Naive thymus-derived CD8-positive, alpha-beta T cell (primary cell): Measurements from ENCODE around the gene CFAP74. TPM values are rescaled to one million over a fixed set of nuclear protein-coding genes. Genes with fewer than 3 reads are reported as not detected.

Experiments used
- ATAC-seq, 2 donors: fragments of 150-1000 bp; cut with Tn5 transposase in 1 of 2; sonication (Bioruptor Pico), chemical (Tn5 transposase) in 1 of 2; 1 replicate in 1 of 2; 2 replicates in 1 of 2; pipeline ENCODE4 v1.10.0; 2021; ENCODE audit warnings: mild to moderate bottlenecking in 2 of 2, moderate library complexity in 2 of 2
- POLR2A ChIA-PET: fragments of 350-600 bp; sonication (Branson Sonifier 250); formaldehyde crosslinking; loops from one replicate; lab custom pipeline; 2021; ENCODE audit warnings: antibody characterized with exemption; lab: Charles Lee
- DNase-seq, 10 donors: peaks; one replicate each; pipeline versions ENCODE4 v3.0.0 to v3.0.0-alpha.2; 2020 to 2022
- H3K27ac Mint-ChIP-seq, 10 donors: one replicate each; pipeline ENCODE4 v1.8.0; 2020 to 2022; ENCODE audit warnings: mild to moderate bottlenecking in 10 of 10, mixed read lengths in 10 of 10, moderate library complexity in 4 of 10, inconsistent platforms in 1 of 10
- H3K27me3 Mint-ChIP-seq, 5 donors: one replicate each; pipeline ENCODE4 v1.8.0; 2021 to 2022; ENCODE audit warnings: mixed read lengths in 5 of 5
- H3K36me3 Mint-ChIP-seq, 3 donors: one replicate each; pipeline ENCODE4 v1.8.0; 2020 to 2022; ENCODE audit warnings: mixed read lengths in 3 of 3, mild to moderate bottlenecking in 2 of 3, inconsistent platforms in 1 of 3
- H3K4me1 Mint-ChIP-seq, 4 donors: one replicate each; pipeline ENCODE4 v1.8.0; 2021 to 2022; ENCODE audit warnings: mixed read lengths in 4 of 4
- H3K4me3 Mint-ChIP-seq, 10 donors: one replicate each; pipeline ENCODE4 v1.8.0; 2020 to 2022; ENCODE audit warnings: mild to moderate bottlenecking in 10 of 10, mixed read lengths in 10 of 10, moderate library complexity in 6 of 10, inconsistent platforms in 1 of 10
- H3K9me3 Mint-ChIP-seq, 9 donors: one replicate each; pipeline ENCODE4 v1.8.0; 2020 to 2022; ENCODE audit warnings: mixed read lengths in 9 of 9, mild to moderate bottlenecking in 3 of 9, inconsistent platforms in 1 of 9, moderate library complexity in 1 of 9
- polyA plus RNA-seq, 3 donors: library from polyadenylated mRNA; unstranded; fragments of 300-500 nt; fragmentation: Illumina TruSeq; gene quantifications; one replicate each; pipeline ENCODE4 v1.2.3, GENCODE V29; 2021
- total RNA-seq, 8 experiments: library from RNA in 2 of 8; stranded (reverse) in 2 of 8; gene quantifications; one replicate each; pipeline ENCODE4 v1.2.3 and lab custom pipeline; 2021 to 2026

The CFAP74 gene
- total and polyA plus RNA-seq, 5 experiments from 2014 or later: not detected

GRCh38 chr1:1966071-1966740 lies 37.4 kb downstream of the CFAP74 start:
- H3K4me3 Mint-ChIP-seq: no peak overlapping the region
- no peaks in the 10 kb centered on the region for H3K9me3 Mint-ChIP-seq
- DNase-seq (no peak), ATAC-seq (no peak)
- H3K36me3 Mint-ChIP-seq: no peaks in the 10 kb centered on the region
- H3K27me3 Mint-ChIP-seq: peaks cover 2 to 29% (median 8%) of the 10 kb centered on the region in 5 donors
- no peaks in the 10 kb centered on the region for H3K4me1 Mint-ChIP-seq
- POLR2A ChIA-PET: no interaction called here
- no peak overlapping the region for H3K27ac Mint-ChIP-seq

GRCh38 chr1:1965546-1965945 lies 38.0 kb downstream of the CFAP74 start:
- H3K4me3 Mint-ChIP-seq: no peak overlapping the region
- POLR2A ChIA-PET: no interaction called here
- peaks cover 7 to 35% (median 15%) of the 10 kb centered on the region in 5 donors for H3K27me3 Mint-ChIP-seq
- no peaks in the 10 kb centered on the region for H3K4me1 Mint-ChIP-seq
- DNase-seq (no peak), ATAC-seq (no peak)
- H3K9me3 Mint-ChIP-seq: no peaks in the 10 kb centered on the region
- H3K36me3 Mint-ChIP-seq: no peaks in the 10 kb centered on the region
- H3K27ac Mint-ChIP-seq: no peak overlapping the region

- no peak for ATAC-seq
- DNase-seq: no peak
- Mint-ChIP-seq H3K27me3 (peaks cover 7 to 40% (median 16%) of the 10 kb centered on the region in 5 donors), H3K9me3 (no peaks in the 10 kb centered on the region), H3K27ac (no peak overlapping the region), H3K36me3 (no peaks in the 10 kb centered on the region), H3K4me1 (no peaks in the 10 kb centered on the region), H3K4me3 (no peak overlapping the region)
- POLR2A ChIA-PET: no interaction called here
Observed at GRCh38 chr1:1964811-1965210, 38.8 kb downstream of the CFAP74 start.

DNA sequence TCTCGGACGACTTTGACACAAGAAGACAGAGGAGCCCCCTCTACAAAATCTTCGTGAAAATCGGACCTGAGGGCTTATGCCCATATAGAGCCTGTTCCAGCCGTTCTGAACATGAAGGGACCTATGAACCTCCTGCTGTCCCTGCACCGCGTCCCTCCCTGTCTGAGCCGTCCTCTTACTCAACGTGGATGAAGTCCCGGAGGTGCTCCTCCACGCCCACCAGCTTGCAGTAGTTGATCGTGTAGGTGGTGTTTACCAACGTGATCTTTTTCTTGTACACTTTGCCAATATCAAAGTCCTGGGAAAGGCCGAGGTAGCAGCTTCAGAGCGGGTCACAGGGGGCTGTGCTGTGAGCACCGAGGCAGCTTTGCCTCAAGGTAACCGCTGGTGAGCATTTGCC lies 40.0 kb downstream of the CFAP74 start:
- POLR2A ChIA-PET: no interaction called here
- H3K4me3 Mint-ChIP-seq: no peak overlapping the region
- no peaks in the 10 kb centered on the region for H3K9me3 Mint-ChIP-seq
- DNase-seq: no peak
- no peak overlapping the region for H3K27ac Mint-ChIP-seq
- H3K4me1 Mint-ChIP-seq: peaks cover 0 to 2% (median 0%) of the 10 kb centered on the region in 4 donors
- no peaks in the 10 kb centered on the region for H3K36me3 Mint-ChIP-seq
- H3K27me3 Mint-ChIP-seq: peaks cover 7 to 52% (median 16%) of the 10 kb centered on the region in 5 donors
- no peak for ATAC-seq

DNA sequence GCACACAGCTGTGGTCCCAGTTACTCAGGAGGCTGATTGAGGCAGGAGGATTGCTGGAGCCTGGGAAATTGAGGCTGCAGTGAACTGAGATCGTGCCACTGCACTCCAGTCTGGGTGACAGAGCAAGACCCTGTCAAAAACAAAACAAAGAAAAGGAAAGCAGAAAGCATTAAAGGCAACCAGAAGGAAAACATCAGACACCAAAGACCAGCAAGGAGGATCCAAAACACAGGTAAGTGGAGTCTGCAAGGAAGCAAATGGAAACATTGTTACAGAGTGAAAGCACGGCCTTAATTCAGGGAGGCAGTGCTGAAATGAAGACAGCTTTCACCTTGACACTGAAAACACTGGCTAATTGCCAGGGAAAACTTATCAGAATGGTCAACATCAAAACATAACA lies 40.8 kb downstream of the CFAP74 start:
- no peak overlapping the region for H3K4me3 Mint-ChIP-seq
- peak overlapping the region in 2 of 10 donors; percentile 44 to 57 for H3K27ac Mint-ChIP-seq
- peaks cover 0 to 2% (median 0%) of the 10 kb centered on the region in 4 donors for H3K4me1 Mint-ChIP-seq
- POLR2A ChIA-PET: interaction anchor here (0.6 kb wide), 1 partner anchor 87 kb away, joined by 4 read pairs; no protein-coding TSS in a partner anchor
- H3K27me3 Mint-ChIP-seq: peaks cover 11 to 58% (median 19%) of the 10 kb centered on the region in 5 donors
- no peak for DNase-seq
- no peak for ATAC-seq
- no peaks in the 10 kb centered on the region for H3K36me3 Mint-ChIP-seq
- peaks cover 0 to 2% (median 0%) of the 10 kb centered on the region in 9 donors for H3K9me3 Mint-ChIP-seq

DNA sequence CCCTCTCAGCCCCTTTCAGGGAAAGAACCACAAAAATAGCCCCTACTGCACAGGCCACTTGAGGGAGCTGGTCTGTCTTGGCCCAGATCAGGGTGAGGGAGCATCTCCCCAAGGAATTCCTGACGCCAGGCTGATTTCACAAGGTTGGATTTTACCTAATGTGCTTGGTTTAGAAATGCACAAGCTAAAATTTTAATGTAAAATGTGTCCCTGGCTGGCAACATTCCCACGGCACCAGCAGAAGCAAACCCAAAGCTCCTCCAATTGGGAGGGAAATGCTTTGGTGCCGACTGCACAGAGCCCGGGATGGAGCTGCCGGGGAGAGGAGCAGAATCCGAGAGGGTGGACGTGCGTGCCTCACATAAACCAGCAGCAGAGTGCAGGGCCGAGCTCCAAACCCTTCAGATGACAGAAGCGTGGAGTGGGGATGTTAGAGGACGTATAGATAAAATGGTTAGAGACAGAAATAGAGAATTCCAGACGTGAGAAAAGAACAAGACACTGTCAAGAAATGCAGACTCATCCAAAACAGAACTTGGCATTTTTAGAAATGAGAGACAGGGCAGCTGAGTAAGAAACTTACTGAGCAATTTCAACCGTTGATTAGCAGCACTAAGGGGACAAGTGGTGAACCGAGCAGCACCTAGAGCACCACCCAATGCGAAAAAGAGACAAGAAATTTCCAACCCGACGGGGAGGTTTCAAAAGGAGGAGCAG lies 42.9 kb downstream of the CFAP74 start:
- H3K4me3 Mint-ChIP-seq: no peak overlapping the region
- peaks cover 0 to 2% (median 0%) of the 10 kb centered on the region in 4 donors for H3K4me1 Mint-ChIP-seq
- peaks cover 0 to 2% (median 0%) of the 10 kb centered on the region in 9 donors for H3K9me3 Mint-ChIP-seq
- DNase-seq: no peak
- POLR2A ChIA-PET: no interaction called here
- H3K27ac Mint-ChIP-seq: peak overlapping the region in 1 of 10 donors; percentile 38
- ATAC-seq: no peak
- H3K27me3 Mint-ChIP-seq: peaks cover 10 to 53% (median 19%) of the 10 kb centered on the region in 5 donors
- H3K36me3 Mint-ChIP-seq: no peaks in the 10 kb centered on the region

GRCh38 chr1:1959840-1960479 lies 43.6 kb downstream of the CFAP74 start:
- no peak overlapping the region for H3K4me3 Mint-ChIP-seq
- peaks cover 10 to 53% (median 19%) of the 10 kb centered on the region in 5 donors for H3K27me3 Mint-ChIP-seq
- ATAC-seq: peak; percentile 62 to 68
- DNase-seq: peak; percentile 30 to 78 (median 50)
- POLR2A ChIA-PET: no interaction called here
- H3K36me3 Mint-ChIP-seq: no peaks in the 10 kb centered on the region
- H3K9me3 Mint-ChIP-seq: peaks cover 0 to 2% (median 0%) of the 10 kb centered on the region in 9 donors
- H3K27ac Mint-ChIP-seq: no peak overlapping the region
- peaks cover 0 to 2% (median 0%) of the 10 kb centered on the region in 4 donors for H3K4me1 Mint-ChIP-seq

DNA sequence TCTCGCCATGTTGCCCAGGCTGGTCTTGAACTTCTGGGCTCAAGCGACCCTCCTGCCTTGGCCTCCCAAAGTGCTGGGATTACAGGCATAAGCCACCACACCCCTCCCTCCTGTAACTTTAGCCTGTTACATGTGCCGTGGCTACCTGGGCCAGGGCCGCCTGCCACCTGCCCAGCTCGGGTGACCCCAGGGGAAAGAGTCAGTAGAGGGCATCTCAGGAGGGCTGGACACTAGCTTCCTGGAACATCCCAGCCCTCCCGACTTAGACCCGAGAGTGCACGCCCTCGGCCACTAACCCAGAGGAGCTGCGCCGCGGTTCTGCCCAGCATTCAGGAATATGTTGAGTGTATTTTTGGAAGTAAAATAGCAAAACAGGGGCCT lies 44.1 kb downstream of the CFAP74 start:
- Mint-ChIP-seq H3K4me3 (no peak overlapping the region), H3K27me3 (peaks cover 10 to 51% (median 19%) of the 10 kb centered on the region in 5 donors), H3K27ac (no peak overlapping the region), H3K9me3 (peaks cover 0 to 2% (median 0%) of the 10 kb centered on the region in 9 donors), H3K4me1 (peaks cover 0 to 2% (median under 1%) of the 10 kb centered on the region in 4 donors), H3K36me3 (no peaks in the 10 kb centered on the region)
- DNase-seq (peak in 1 of 10 donors; percentile 42), ATAC-seq (no peak)
- POLR2A ChIA-PET: no interaction called here

DNA sequence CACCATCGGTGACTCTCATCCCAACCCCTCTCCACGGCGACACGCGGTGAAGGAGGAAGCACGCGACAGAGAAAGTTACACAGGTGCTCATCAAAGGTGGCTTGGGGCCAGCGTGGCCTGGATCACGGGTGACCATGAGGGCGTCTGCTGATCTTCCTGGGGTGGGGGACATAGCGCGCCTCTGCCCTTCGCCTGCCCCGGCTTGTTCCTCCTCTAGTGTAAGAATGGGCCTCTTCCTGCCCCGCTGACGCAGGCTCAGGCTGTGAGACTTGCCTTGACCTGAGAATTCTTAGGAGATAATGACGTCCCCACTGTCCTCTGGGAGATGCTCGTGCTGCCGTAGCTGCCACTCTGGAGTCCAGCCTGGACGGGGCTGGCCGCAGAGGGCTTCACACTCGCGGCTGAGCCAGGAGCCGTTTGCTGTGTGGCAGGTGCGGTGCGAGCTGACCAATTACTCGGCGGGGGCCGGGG lies 45.5 kb downstream of the CFAP74 start:
- POLR2A ChIA-PET: no interaction called here
- H3K4me1 Mint-ChIP-seq: peaks cover 0 to 2% (median under 1%) of the 10 kb centered on the region in 4 donors
- H3K4me3 Mint-ChIP-seq: no peak overlapping the region
- H3K36me3 Mint-ChIP-seq: no peaks in the 10 kb centered on the region
- H3K9me3 Mint-ChIP-seq: peaks cover 0 to 2% (median 0%) of the 10 kb centered on the region in 9 donors
- DNase-seq (peak in 1 of 10 donors; percentile 51), ATAC-seq (no peak)
- peaks cover 10 to 43% (median 17%) of the 10 kb centered on the region in 5 donors for H3K27me3 Mint-ChIP-seq
- no peak overlapping the region for H3K27ac Mint-ChIP-seq

- POLR2A ChIA-PET: no interaction called here
- peaks cover 0 to 2% (median under 1%) of the 10 kb centered on the region in 4 donors for H3K4me1 Mint-ChIP-seq
- H3K27me3 Mint-ChIP-seq: peaks cover 10 to 39% (median 15%) of the 10 kb centered on the region in 5 donors
- no peak overlapping the region for H3K27ac Mint-ChIP-seq
- peak in 1 of 10 donors; percentile 28 for DNase-seq
- peaks cover 0 to 2% (median 0%) of the 10 kb centered on the region in 9 donors for H3K9me3 Mint-ChIP-seq
- no peaks in the 10 kb centered on the region for H3K36me3 Mint-ChIP-seq
- no peak for ATAC-seq
- H3K4me3 Mint-ChIP-seq: no peak overlapping the region
Observed at GRCh38 chr1:1957533-1957961, 46.0 kb downstream of the CFAP74 start.

GRCh38 chr1:1956586-1957532 lies 46.7 kb downstream of the CFAP74 start:
- Mint-ChIP-seq H3K27ac (no peak overlapping the region), H3K9me3 (peaks cover 0 to 2% (median 0%) of the 10 kb centered on the region in 9 donors), H3K36me3 (no peaks in the 10 kb centered on the region), H3K27me3 (peaks cover 10 to 39% (median 19%) of the 10 kb centered on the region in 5 donors), H3K4me1 (peaks cover 0 to 2% (median under 1%) of the 10 kb centered on the region in 4 donors), H3K4me3 (no peak overlapping the region)
- peak in 1 of 10 donors; percentile 59 for DNase-seq
- no peak for ATAC-seq
- POLR2A ChIA-PET: no interaction called here
